Left renal cortex interstitium (tissue), 4 donors: Measurements from ENCODE around the gene MEGF9. TPM values are rescaled to one million over a fixed set of nuclear protein-coding genes. Genes with fewer than 3 reads are reported as not detected.

ENCODE experiments used
- DNase-seq, 4 donors: peaks; one replicate each; pipeline ENCODE4 v3.0.0-alpha.2; 2013; ENCODE audit warnings: low read depth in 4 of 4, low spot score in 2 of 4, missing footprints in 1 of 4
- polyA plus RNA-seq, 4 donors: library from polyadenylated mRNA; unstranded; fragments of 120-200 nt; gene quantifications; one replicate each; pipeline ENCODE4 v1.2.1, GENCODE V29; 2013; ENCODE audit not compliant: insufficient read length in 4 of 4

Gene MEGF9
- polyA plus RNA-seq, 4 donors, result 16.3 to 20.9 (median 17.8) TPM

DNA sequence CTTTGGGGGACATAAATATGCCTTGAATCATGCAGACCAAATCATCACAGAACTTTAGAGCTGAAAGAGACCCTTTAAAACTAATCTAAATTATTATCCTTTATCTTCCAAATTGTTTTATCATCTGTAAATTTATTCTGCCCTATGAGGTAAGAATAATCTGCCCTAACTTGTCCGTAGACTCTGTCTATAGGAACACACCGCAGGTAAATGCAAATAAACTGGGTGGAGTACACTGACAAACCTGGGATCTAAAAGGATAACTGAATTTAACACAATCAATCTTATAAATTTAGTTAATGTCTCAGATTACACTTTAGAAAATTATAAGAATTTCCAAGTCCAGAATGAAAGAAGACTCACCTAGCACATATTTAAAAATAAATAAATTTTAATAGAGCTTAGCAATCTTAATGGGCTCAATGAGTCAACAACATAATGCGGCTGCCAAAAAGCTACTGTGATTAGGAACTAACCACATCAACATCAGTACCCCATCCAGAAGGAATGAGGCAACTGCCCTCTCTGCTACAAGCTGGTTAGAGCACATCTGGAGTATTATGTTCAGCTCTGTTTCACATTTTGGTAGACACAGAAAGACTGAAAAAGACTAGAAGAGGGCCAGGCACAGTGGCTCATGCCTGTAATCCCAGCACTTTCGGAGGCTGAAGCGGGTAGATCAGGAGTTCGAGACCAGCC lies 5.6 kb downstream of the MEGF9 start:
- no peak for DNase-seq

DNA sequence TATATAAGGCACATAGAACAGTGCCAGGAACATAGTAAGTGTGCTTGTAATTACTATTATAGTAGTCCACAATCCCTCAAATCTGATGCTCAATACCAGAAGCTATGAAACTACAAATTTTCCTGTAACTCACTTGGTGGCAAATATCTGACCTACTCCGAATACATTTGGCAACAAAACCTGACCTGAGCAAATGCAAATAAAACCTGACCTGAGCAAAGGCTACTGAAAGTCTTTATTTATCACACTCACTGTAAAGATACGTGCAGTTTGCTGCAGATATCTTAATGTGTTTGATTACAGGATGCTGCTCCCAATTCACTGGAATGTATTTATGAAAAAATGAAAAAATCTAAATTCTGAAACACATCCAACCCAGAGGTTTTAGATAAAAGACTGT lies 7.1 kb downstream of the MEGF9 start:
- DNase-seq, result no peak

DNA sequence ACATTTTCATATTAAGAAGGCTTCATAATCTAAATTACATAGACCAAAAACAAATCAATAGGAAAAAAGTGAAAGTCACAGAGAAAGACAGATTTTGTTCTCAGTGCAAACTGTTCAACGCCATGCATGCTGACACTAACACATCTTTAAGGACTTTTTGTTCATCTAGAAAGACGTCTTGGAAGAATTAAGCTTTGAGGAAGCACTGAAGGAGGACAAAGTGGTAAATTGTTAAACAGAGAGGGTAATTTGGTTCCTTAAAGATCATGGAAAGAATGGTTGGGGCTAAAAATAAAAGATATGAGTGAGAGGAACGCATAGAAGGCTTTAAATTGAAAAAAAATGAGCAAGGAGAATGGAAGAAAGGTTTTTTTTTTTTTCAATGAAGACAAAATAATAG lies 9.1 kb downstream of the MEGF9 start:
- DNase-seq, result no peak

DNA sequence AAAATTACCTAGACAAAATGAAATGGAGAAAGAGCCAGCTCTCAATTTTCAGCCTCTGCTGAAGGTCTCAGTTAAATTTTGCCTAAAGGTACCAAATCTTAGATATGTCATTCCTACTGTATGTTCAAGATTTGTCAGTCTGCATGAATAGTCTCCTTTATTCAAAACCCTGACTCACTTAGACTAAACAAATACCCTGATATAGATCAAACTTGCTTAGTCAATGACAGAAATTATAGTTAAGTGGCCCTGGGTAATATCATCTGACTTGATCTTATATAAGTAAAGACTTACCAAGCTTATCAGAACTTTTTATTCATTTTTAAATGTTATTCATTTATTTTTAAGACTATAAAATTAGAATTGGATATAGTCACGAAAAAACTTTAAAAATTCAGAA lies 12.2 kb downstream of the MEGF9 start:
- DNase-seq, result no peak

DNA sequence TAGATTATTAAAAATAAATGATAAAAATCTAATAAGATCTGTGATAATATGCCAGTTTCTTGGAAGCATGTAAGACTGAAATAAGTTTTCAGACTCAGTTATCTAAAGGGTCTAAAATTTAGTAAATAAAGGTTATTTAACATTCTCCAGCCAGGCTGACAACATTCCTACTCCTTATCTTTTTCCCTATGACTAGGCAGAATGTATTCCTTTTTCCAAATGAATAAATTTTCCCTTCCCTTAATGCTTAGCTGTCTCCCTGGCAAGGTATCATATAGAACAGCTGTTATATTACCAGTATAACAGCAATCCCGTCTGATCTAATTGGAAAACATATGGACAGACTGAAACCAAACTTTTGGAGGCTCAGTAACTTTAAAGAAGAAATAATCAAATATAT lies 13.0 kb downstream of the MEGF9 start:
- DNase-seq, result no peak

DNA sequence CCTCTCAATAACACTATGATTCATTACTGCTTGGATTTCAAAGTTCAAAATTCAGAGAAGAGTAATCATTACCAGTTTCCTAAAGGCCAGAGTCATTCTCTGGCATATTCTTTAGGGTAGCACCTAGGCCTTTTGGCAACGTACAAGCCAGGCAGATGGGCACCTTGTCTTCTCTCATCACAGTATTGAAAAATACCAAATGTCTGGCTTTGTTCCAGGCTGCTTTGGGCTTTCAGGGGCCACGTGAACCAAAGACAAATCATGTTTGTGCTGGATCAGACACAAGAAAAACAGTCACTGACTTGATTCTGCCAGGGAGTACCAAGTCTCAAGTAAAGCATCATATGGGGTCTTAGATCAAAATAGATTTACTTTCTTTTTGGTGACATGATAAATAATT lies 15.5 kb downstream of the MEGF9 start:
- DNase-seq, result no peak

DNA sequence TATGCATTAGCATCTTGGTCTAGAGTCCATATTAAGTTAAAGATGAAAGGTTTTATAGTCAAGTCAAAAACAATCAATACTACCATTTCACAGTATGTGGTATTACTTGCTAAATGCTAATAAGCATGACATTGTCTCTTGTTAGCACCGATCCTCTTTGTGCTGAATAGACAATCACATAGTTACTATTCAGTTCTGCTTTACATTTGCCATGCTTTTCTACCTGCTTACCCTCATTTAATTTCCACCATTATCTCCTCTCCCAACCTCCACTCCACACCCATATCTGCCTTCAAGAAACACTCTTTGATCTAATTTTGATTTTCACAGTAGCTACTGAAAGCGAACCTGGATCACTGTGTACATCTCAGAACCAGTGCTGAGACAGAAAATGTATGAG lies 16.8 kb downstream of the MEGF9 start:
- no peak for DNase-seq

DNA sequence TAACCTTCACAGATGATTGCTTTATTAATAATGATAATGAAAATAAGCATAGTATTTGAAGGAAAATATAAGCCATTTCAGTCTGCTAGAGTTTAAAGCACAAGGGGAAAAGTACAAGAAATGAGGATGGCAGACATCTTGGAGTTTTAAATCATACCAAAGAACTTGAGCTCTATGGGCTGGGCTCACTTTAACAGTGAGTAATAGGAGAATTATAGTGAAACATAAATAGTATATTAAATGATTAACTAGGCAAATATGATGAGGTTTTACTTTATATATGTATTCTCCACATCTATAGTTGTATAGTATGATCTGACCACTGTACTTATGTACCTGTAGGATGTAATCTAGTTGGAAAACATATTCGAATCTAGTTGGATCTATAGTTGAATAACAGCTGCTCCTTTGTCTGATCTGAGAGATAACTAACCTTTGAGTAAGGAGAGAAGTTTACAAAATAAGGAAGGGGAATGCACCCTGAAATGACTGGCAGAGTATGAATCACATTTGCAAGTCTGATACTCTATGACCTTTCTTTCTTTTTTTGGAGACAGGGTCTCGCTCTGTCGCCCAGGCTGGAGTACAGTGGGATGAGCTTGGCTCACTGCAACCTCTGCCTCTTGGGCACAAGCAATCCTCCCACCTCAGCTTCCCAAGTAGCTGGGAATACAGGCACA lies 17.6 kb downstream of the MEGF9 start:
- no peak for DNase-seq

DNA sequence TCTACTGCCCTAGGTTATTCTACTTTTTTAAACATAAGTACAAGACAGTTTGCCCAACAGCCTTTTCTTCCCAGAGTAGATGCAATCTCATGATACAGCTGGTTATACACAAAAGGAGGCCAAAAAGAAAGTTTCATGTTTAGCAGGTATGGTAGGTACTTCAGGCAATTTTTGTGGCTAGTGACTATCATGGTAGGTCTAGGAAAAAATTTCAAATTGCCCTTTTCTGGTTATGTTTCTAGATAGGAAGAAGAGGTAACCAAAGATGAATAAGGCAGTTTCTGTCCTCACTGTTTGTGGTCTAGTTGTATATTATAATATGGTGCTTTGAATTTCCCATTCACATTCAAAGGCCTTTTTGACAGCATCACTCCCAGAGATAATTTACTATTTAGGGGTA lies 19.7 kb downstream of the MEGF9 start:
- DNase-seq, result no peak

DNA sequence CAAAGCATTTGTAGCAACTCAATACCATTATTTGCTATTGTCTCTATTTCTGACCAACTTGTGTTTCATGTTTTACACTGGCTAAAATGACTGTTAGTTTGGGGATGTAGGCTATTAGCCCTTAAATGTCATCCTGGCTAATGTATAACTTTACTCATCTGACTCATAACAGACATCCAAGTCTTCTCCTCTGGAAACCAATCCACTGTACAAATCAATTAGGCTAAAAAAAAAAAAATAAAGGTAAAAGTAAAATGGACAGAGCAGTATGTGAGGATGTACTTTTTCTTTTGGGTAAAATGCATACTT lies 20.6 kb downstream of the MEGF9 start:
- no peak for DNase-seq

DNA sequence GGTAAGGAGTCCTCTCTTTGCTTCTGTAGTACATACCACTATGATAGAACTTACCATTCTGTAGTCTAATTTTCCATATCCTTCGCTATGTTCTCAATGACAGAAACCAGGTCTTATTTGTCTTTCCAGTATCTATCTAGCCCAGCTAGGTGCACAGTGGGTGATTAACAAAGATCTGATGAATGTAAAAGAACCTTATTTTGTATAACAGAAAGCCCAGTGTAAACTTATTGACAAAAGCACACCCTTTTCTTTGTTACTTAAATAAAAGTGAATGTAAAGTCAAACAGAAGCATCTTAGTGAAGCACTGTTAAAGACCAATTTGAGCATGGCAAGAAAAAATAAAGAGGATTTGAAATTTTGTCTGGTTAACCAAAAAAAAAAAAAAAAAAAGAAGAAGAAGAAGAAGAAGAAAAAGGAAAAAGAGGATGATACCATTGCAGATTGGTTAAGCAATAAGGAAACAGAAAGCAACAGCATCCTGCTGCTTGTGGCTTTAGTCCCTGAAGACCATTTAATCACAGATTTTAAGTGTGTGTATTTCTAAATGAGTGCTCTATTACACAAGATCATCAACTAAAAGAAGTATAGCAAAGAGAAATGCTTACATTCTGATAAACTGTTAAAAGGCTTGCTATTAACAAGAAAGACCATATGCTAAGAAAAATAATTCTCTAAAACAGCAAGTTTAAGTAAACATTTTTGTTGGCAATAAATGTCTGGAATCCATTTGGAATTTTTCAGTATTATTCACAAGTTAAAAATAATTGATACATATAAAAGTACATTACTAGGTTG lies 21.2 kb downstream of the MEGF9 start:
- no peak for DNase-seq

DNA sequence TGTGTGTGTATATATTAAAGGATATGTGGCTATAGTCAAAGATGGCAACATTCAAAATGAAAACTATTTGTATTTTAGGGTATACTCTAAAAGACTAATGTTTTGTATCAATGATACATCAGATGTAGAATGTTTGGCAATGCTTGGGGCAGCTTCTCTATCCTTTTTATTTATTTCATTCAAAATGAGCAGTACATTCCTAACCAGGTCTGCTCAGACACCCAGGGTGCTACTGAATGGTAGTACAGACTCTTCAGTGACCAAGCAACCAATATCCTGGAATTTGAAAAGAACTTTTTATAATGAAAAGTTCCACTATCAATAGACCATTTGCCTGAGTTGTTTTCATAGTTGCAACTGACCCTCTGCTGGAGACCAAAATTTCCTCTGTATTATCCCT lies 23.9 kb downstream of the MEGF9 start:
- DNase-seq, result no peak

DNA sequence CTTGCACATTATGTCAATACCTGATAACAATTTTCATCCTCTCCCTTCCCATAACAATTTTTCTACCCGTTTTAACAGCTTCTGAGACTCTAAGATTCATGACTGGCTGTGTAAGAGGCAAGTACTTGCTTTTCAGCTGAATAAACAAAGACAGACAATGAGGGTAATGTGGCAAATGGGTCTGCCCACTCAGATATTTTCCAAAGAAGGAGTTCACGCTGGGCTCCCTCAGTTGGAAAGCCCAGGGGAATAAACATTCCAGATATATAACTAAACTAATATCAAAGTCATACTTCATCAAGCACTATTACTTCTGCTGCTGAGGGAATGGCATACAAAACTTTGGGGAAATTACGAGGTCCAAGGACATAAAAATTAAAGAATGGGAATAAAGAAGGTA lies 24.4 kb downstream of the MEGF9 start:
- no peak for DNase-seq

DNA sequence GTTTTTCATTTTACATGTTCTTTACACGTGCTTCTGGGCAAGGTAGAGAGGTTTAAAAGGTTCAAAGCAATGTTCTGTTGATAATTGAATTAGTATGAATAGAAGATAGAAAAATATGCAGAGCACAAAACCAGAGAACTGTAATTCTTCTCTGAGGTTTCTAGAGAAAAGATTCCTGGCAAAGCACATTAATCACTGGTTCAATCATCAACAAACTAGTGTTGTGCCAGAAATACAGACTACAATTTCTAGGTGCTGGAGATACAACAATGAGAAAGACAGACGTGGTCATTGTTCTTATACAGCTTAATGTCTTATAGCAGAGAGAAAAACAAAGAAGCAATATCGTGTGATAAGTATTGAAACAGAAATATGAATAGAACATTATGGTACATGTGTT lies 25.5 kb downstream of the MEGF9 start:
- DNase-seq, result no peak

DNA sequence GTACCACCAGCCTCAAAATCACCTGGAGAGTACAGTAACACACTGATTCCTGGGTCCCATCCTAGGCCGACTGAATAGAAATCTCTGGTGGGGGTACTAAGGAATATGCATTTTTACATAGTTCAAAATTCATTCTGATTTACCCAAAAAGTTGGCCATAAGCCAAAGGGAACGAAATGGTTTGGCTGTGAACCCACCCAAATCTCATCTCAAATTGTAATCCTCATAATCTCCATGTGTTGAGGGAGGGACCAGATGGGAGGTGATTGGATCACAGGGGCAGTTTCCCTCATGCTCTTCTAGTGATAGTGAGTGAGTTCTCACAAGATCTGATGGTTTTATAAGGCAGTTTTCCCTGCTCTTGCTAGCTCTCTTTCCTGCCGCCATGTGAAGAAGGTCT lies 31.1 kb downstream of the MEGF9 start:
- no peak for DNase-seq

DNA sequence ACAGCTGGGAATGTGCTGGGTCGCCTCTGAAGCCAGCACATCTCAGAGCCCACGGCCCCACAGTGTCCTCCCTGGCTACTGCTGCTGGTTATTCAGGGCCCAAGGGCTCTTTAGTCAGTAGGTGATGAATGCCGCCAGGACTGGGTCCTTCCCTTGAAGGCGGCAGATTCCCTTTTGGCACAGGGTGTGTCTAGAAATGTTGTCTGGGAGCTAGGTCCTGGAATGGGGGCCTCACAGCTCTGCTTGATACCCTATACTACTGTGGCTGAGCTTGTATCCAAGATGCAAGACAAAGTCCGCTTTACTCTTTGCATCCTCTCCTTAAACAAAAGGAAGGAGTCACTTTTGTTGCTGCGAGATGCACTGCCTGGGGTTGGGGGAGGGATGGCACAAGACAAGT lies 33.1 kb downstream of the MEGF9 start:
- no peak for DNase-seq

DNA sequence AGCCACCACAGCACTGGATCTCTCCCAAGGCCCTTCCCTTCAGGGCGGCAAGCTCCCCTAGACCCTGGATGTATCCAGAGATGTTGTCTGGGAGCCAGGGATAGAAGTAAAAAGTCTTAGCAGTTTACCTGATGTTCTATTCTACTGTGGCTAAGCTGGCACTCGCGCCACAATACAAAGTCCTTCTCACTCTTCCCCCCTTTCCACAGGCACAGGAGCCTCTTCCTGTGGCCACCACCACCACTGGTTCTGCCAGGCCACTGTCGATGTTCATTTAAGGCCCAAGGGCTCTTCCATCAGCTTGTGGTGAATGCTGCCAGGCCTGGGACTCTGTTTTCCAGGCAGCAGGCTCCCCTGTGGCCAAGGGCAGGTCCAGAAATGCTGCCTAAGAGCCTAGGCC lies 33.7 kb downstream of the MEGF9 start:
- DNase-seq, result no peak

DNA sequence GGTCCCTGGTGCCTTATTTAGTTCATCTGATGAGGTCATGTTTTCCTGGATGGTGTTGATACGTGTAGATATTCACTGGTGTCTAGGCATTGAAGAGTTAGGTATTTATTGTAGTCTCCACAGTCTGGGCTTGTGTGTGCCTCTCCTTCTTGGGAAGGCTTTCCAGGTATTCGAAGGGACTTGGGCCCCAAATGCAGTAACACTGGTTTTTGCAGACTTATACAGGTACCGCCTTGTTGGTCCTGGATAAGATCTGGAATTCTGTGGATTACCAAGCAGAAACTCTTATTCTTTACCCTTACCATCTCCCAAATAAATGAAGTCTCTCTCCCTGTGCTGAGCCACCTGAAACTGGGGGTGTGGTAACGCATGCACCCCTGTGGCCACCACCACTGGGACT lies 34.1 kb downstream of the MEGF9 start:
- no peak for DNase-seq

DNA sequence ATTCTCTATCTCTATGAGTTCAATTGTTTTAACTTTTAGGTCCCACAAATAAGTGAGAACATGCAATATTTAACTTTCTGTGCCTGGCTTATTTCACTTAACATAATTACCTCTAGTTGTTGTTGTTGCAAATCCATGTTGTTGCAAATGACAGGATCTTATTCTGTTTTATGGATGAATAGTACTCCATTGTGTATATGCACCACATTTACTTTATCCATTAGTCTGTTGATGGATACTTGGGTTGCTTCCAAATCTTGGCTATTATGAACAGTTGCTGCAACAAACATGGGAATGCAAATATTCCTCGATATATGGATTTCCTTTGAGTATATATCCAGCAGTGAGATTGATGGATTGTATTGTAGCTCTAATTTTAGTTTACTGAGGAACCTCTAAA lies 36.3 kb downstream of the MEGF9 start:
- DNase-seq, result no peak

DNA sequence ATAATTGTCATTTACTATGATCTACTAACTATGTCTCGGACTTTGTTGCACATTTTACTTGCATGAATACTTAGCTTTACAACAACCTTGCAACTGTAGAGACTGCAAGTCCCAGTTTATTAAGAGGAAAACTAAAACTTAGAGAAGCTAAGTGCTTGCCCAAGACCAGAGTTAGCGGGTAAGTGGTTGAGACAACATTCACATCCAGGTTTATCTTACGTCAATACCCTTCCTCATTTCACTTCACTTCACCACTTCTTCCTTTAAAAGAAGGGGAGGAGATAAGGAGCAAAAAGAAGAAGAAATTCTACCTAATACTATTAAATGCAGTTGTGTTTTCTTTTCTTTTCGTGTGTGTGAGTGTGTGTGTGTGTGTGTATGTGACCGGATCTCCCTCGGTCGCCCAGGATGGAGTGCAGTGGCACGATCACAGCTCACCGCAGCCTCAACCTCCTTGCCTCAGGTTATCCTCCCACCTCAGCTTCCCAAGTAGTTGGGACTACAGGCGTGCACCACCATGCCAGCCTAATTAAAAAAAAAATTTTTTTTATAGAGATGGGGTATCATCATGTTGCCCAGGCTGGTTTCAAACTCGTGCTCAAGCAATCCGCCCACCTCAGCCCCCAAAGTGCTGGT lies 37.4 kb downstream of the MEGF9 start:
- DNase-seq, result no peak

DNA sequence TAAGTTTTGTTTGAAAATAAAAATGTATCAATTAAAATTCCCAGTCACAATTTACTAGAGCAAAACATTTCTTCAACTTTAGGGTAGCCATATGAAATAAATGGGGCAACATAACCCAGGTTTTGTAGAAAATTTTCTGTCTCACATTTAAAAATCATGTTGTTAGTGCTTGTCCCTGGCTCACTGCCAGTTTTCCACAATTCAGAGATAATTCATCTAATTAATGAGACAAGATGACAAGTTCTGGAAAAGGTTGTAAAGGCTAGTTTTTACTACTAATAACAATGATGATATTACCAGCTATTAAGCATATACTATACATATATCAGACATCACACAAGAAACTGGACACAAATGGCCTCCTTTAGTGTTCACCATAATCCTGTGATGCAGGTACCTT lies 45.9 kb downstream of the MEGF9 start:
- no peak for DNase-seq

DNA sequence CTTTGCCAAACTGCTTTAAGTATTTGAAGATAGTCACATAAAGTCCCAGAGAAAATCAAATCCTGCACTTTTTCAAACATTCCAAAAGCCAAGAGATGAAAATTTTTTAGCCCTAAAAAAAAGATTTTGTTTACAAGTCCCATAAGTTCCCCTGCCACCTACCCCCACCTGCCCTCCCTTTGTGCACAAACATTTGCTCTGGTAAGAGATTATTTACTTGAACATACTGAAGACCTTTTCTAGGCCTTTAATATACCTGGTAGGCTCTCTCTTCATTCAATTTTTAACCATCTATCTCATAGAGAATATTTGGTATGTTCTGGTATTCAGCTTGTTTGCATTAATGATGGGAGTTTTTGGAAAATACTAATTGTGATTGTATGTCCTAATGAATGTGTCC lies 50.3 kb downstream of the MEGF9 start:
- no peak for DNase-seq
